ENCODE data around the gene CR1.
"Not testable (repeated sequence)": the region's sequence is repeated elsewhere in the genome, so short reads cannot be mapped to it uniquely, and the experiment has no call there.

The CR1 gene

GRCh38 chr1:207487636-207488035 is 8.3 kb upstream of the CR1 start:
- TF ChIP-seq, protein P1, sequence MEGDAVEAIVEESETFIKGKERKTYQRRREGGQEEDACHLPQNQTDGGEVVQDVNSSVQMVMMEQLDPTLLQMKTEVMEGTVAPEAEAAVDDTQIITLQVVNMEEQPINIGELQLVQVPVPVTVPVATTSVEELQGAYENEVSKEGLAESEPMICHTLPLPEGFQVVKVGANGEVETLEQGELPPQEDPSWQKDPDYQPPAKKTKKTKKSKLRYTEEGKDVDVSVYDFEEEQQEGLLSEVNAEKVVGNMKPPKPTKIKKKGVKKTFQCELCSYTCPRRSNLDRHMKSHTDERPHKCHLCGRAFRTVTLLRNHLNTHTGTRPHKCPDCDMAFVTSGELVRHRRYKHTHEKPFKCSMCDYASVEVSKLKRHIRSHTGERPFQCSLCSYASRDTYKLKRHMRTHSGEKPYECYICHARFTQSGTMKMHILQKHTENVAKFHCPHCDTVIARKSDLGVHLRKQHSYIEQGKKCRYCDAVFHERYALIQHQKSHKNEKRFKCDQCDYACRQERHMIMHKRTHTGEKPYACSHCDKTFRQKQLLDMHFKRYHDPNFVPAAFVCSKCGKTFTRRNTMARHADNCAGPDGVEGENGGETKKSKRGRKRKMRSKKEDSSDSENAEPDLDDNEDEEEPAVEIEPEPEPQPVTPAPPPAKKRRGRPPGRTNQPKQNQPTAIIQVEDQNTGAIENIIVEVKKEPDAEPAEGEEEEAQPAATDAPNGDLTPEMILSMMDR (IDR thresholded peaks at IDR 0.05; ENCODE audit: insufficient read depth, low read depth, low read length, missing control alignments) = no peak

DNA sequence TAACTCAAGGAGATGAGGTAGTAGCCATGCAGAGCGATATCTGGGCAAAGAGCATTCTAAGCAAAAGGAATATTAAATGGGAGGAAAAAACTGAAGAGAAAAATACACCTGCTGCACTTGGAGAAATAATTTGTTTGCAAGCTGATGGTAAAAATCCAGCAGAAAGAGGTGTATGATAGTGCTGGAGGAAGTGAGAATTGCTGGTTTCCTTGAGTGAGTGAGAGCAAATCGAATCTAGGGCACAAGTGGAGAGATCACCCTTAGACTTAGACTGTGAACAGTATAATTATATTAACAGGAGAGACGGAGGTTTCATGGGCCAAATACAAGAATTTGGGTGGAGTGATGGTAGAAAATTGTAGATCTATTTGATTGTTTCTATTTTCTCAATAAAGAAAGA is 2.7 kb upstream of the CR1 start:
- TF ChIP-seq, protein P1 (IDR thresholded peaks at IDR 0.05; ENCODE audit: insufficient read depth, low read depth, low read length, missing control alignments) = no peak
- no peak for DNase-seq (ENCODE audit: low read depth)

More at GRCh38 chr1:207487636-207488035, 8.3 kb upstream of the CR1 start:
- no peak for DNase-seq (ENCODE audit: low read depth)
- no peak overlapping the region for H3K4me3 ChIP-seq (ENCODE audit: low read length)

GRCh38 chr1:207494171-207494570 is 1.8 kb upstream of the CR1 start:
- TF ChIP-seq, protein P1 (IDR thresholded peaks at IDR 0.05; ENCODE audit: insufficient read depth, low read depth, low read length, missing control alignments) = no peak
- no peak overlapping the region for H3K4me3 ChIP-seq (ENCODE audit: low read length)
- no peak for DNase-seq (ENCODE audit: low read depth)

More for the DNA sequence above, 2.7 kb upstream of the CR1 start:
- no peak overlapping the region for H3K4me3 ChIP-seq (ENCODE audit: low read length)

DNA sequence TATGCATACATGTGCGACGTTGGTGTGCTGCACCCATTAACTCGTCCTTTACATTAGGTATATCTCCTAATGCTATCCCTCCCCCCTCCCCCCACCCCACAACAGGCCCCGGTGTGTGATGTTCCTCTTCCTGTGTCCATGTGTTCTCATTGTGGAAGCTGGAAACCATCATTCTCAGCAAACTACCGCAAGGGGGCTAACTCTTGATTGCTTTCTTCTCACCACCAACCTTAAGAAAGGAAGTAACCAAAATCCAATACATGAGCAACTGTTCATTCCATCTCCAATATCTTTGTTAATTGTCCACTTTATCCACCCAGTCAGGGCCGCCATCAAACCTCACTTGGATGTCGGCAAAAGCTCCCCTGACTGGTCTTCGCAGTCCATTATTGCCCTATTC is 676 bp upstream of the CR1 start:
- DNase-seq (ENCODE audit: low read depth); H3K4me3 ChIP-seq (ENCODE audit: low read length): not testable (repeated sequence)

DNA sequence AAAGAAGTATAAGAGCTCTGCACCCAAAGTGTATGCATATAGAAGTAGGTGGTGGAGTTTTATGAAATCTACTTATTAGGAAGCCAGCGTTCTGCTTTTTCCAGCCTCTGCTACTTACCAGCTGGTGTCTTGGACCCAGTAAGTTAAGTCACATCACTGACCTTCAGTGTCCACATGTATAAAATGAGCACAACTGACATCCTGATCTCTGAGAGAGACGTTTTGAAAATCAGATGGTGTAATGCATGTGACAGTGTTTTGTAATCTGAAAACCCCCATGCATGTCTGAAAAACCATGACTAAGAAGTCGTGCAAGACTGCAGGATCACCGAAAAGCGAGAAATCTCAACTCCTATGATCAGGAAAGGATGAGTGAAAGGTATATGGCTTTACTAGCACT is 2.0 kb downstream of the CR1 start:
- TF ChIP-seq, protein P1 (IDR thresholded peaks at IDR 0.05; ENCODE audit: insufficient read depth, low read depth, low read length, missing control alignments) = no peak
- no peak overlapping the region for H3K4me3 ChIP-seq (ENCODE audit: low read length)
- no peak for DNase-seq (ENCODE audit: low read depth)

- H3K4me3 ChIP-seq (ENCODE audit: low read length) = no peak overlapping the region
- TF ChIP-seq, protein P1 (IDR thresholded peaks at IDR 0.05; ENCODE audit: insufficient read depth, low read depth, low read length, missing control alignments) = peak; percentile 80
- DNase-seq (ENCODE audit: low read depth) = peak; percentile 79
These were observed 3.6 kb downstream of the CR1 start for GRCh38 chr1:207499573-207499972.

GRCh38 chr1:207500306-207500705 is 4.3 kb downstream of the CR1 start:
- TF ChIP-seq, protein P1 (IDR thresholded peaks at IDR 0.05; ENCODE audit: insufficient read depth, low read depth, low read length, missing control alignments) = no peak
- no peak overlapping the region for H3K4me3 ChIP-seq (ENCODE audit: low read length)
- peak; percentile 23 for DNase-seq (ENCODE audit: low read depth)

Measured in epithelial cell of esophagus (primary cell).